Left ventricle myocardium superior (tissue), 1 donor: Measurements from ENCODE around the gene SRRM4. TPM values are rescaled to one million over a fixed set of nuclear protein-coding genes. Genes with fewer than 3 reads are reported as not detected.
A peak's percentile ranks its signal among the peaks of the same experiment; 100 is the strongest.

Source experiments
- ATAC-seq: fragments of 200-7000 bp; cut with Tn5 transposase; one replicate; pipeline ENCODE4 v1.9.1; 2020; ENCODE audit warnings: mild to moderate bottlenecking, moderate library complexity
- DNase-seq: peaks from one replicate; pipeline ENCODE4 v3.0.0-alpha.2; 2020
- intact Hi-C: fragments of 100-400 bp; cut with micrococcal nuclease; formaldehyde crosslinking; loops from one replicate; pipeline ENCODE4 v1.11.0; 2022
- total RNA-seq: library from RNA; stranded (reverse); fragmentation: NEBNext Ultra II Directional; extraction: Animal tissue kit (Norgen Biotek cat#: 25700); gene quantifications from one replicate; pipeline ENCODE4 v1.2.1, GENCODE V29; 2021
- donor health status: DM: no; HTN: yes; CAD: no; lungs with severe emphysema.

Gene SRRM4
- total RNA-seq, 1 donor from 2014 or later = 0.42 TPM

GRCh38 chr12:119153477-119154434, 172.4 kb downstream of the SRRM4 start:
- peak; percentile 75 for DNase-seq
- ATAC-seq = peak; percentile 31
- intact Hi-C loops = no loop called here

- DNase-seq (no peak), ATAC-seq (no peak)
- intact Hi-C loops = no loop called here
Measured at GRCh38 chr12:119154435-119154818, 173.1 kb downstream of the SRRM4 start.

GRCh38 chr12:119156401-119157044, 175.2 kb downstream of the SRRM4 start:
- ATAC-seq (peak; percentile 3), DNase-seq (peak; percentile 51)
- intact Hi-C loops = no loop called here

- DNase-seq (peak; percentile 92), ATAC-seq (peak; percentile 90)
- intact Hi-C loops = no loop called here
Measured at GRCh38 chr12:119157528-119157927, 176.2 kb downstream of the SRRM4 start.

- DNase-seq = no peak
- peak; percentile 59 for ATAC-seq
- intact Hi-C loops = no loop called here
Measured at GRCh38 chr12:119157978-119158377, 176.6 kb downstream of the SRRM4 start.

GRCh38 chr12:119158402-119158801, 177.1 kb downstream of the SRRM4 start:
- ATAC-seq = peak; percentile 78
- intact Hi-C loops = no loop called here
- DNase-seq = peak; percentile 62

GRCh38 chr12:119159844-119160243, 178.5 kb downstream of the SRRM4 start:
- intact Hi-C loops = no loop called here
- no peak for ATAC-seq
- DNase-seq = no peak

- DNase-seq (no peak), ATAC-seq (no peak)
- intact Hi-C loops = no loop called here
Measured at GRCh38 chr12:119167902-119168301, 186.6 kb downstream of the SRRM4 start.

GRCh38 chr12:119168721-119169120, 187.4 kb downstream of the SRRM4 start:
- intact Hi-C loops = no loop called here
- ATAC-seq (no peak), DNase-seq (no peak)

GRCh38 chr12:119169150-119169549, 187.8 kb downstream of the SRRM4 start:
- ATAC-seq = no peak
- no peak for DNase-seq
- intact Hi-C loops = no loop called here

- intact Hi-C loops = no loop called here
- ATAC-seq = no peak
- DNase-seq = no peak
Measured at GRCh38 chr12:119171291-119171690, 189.9 kb downstream of the SRRM4 start.

- intact Hi-C loops = no loop called here
- DNase-seq (no peak), ATAC-seq (no peak)
Measured at GRCh38 chr12:119171691-119172425, 190.5 kb downstream of the SRRM4 start.

- no peak for ATAC-seq
- no peak for DNase-seq
- intact Hi-C loops = no loop called here
Measured at GRCh38 chr12:119175081-119175480, 193.7 kb downstream of the SRRM4 start.

- DNase-seq = peak; percentile 94
- peak; percentile 62 for ATAC-seq
- intact Hi-C loops = no loop called here
Measured at GRCh38 chr12:119176267-119177055, 195.1 kb downstream of the SRRM4 start.

- ATAC-seq (no peak), DNase-seq (no peak)
- intact Hi-C loops = no loop called here
Measured at GRCh38 chr12:119177056-119177325, 195.7 kb downstream of the SRRM4 start.

GRCh38 chr12:119177724-119178380, 196.5 kb downstream of the SRRM4 start:
- ATAC-seq = no peak
- intact Hi-C loops = no loop called here
- no peak for DNase-seq

- intact Hi-C loops = no loop called here
- ATAC-seq (peak; percentile 88), DNase-seq (peak; percentile 96)
Measured at GRCh38 chr12:119178544-119179334, 197.4 kb downstream of the SRRM4 start, which contains the start of gene HSPB8. TSS of gene HSPB8 (plus strand) at chr12:119178931. CDS start at chr12:119179313, 382 bp downstream.
